CD4-positive, alpha-beta T cell treated with Interleukin-6 at 100 ng/mL for 8 hours (primary cell): Measurements from ENCODE around the gene KIRREL3.

Experiments
- DNase-seq: peaks from one replicate; pipeline ENCODE4 v3.0.0-alpha.2; 2020; ENCODE audit warnings: mixed read lengths, low spot score

The KIRREL3 gene

DNA sequence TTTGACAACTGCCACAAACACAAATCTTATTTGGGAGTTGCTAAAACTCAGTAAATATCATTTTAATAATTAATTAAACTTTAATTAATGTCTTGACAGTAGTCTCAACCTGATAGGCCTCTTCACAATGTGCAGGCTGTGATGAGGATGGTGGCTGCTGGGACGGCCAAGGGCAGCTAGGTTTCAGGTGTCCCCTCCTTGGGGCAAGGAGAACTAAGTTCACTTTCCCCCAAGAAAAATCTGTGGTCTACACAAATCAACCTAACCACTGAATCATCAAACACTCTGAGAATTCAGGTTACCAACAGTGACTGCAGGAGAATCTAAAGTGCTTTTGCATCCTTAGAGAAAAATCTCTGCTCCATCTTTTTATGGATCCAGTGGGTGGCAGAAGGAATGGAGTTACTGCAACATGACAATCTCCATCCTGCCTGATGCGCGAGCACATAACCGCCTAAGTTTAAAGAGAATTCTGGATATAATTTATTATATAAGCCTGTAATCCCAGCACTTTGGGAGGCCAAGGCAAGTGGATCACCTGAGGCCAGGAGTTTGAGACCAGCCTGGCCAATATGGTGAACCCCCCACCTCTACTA is 289.7 kb downstream of the KIRREL3 start:
- no peak for DNase-seq

DNA sequence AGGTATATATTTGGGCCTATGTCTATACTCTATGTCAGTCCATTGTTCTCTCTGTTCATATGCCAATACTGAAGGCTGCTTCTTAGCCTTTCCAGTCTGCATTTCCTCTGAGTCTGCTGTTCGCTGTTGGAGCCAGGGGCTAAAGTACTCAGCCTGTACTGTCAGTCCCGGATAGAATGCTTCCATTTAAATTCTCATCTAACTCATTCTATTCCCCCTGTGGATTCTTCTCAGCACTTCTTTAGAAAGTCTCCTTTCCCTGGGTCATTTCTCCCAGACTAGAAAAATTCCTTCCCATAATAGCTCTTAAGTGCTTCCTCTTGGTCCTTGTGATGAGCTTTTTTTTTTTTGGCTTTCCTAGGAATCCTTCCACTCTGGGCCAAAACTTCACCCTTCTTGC is 293.1 kb downstream of the KIRREL3 start:
- no peak for DNase-seq

DNA sequence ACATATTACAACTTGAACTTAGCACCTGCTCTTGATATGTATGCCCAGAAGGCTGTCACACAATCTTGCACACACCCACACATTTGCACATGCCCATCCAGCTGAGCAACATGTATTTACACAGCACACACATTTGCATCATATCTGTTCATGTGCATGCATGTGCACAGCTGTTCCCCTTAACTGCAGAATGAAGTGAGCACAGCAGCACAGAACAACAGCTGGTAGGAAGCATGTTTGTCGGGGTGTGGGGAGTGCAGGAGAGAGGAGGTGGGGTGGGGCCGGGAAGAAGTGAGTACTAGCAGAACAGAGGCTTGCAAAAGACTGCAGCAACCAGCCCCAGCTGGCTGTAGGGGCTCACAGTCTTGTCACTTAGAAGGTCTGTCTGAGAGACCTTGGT is 296.5 kb downstream of the KIRREL3 start:
- no peak for DNase-seq

DNA sequence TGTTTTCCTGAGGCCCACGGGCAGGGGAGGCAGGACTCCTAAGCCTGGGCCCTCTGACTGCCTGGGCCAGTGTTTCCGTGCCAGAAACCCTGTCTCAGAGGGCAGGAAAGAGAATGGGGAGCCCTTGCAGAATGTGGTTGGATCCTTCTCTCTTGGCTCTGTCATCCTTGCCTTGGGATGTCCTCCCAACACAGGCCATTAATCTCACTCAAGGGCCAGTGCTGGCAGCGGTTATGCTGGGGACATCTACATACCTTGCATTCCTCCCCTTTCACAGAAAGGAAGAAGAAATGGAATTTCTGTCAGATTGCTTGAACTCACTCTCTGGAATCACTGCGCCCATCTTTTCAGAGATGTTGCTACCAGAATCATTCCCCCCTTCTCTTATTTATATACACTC is 296.9 kb downstream of the KIRREL3 start:
- no peak for DNase-seq

DNA sequence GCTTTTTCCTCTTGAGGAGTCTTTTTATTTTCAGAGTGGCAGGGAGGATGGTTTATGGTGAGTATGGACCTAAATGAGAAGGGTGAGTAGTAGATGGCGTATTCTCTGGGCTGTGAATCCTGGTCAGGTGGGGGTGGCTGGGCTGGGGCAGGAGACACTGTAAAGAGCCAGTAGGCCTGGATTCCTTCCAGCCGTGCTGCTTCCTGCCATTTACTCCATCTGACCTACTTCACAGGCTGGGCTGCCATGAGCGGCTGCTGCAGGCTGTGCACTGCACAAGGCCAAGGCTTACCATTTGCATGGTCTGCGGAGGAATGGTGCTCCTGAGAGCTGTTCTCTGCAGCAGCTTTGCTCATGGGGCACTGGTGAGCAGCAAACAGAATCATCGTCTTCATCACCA is 297.6 kb downstream of the KIRREL3 start:
- DNase-seq, result no peak

DNA sequence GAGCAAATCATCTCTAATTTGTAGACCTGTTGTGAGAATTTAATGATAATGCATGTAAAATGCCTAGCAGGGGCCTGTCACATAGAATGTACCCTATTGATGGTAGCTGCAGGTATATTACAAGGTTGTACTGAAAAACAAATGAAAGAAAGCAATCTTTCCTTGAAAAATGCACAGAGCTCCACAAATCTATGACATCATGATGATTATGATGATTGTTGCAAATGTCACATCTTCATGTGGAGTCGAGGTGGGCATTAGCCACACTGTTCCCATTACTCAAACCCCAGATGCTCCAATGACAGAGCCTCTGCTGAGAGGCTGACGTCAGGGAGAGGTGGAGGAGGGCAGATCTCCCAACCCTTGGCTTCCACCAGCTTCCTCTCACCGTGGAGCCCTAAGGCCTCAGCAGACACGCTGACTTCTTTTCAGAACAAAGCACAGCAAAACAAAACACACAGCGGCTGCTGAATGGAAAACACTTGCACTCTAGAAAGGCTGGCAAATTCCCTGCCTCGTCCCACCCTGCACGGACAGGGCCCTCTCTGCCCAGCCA is 298.3 kb downstream of the KIRREL3 start:
- no peak for DNase-seq

DNA sequence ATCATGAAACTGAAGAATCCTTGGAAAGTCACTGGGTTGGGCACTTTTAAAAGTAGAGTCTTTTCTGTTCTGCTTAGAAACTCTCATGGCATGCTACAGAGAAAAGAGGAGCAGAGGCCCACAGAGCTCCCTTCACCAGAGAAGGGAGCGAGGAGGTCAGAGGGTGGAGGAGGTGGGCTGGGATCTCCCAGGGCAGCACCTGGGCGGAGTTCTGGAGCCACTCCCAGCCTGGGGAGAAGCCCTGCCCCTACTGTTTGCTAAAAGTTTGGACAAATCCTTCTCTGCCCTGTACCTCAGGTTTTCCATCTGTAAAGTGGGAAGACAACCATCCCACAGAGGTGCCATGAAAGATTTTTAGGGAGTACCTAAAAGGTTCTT is 299.1 kb downstream of the KIRREL3 start:
- DNase-seq, result no peak

DNA sequence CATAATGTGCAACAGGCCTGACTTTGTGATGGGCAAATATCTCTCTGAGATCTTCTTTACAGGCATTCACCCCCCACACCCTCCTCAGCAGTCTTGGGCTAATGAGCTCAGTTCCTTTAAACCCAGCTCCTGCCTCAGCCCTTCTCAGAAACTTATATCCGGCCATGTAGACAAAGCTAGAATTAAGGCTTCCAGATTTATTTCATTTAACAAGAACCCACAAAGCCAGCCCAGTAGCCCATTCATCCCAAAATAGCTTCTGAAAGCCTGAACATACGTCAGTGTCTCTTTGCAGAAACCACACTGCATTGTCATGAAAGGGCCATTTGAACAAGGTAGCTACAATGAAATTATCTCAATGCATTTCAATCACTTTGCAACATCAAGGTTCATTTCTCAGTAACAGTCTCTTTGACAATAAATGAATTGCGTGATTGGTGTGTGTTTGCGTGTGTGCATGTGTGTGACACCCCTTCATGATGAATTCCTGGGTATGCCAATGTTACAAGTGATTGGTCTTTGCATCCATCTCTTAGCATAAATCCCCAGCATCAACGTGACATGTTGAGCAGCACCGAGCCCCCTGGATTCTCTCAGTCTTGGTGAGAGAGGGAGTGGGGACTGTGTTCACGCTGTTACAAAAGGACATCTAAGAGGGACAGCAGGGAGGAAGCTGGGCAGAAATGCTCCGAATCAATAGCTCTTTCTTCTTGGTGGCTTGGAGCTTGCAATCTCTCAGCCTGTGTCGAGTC is 299.6 kb downstream of the KIRREL3 start:
- no peak for DNase-seq

DNA sequence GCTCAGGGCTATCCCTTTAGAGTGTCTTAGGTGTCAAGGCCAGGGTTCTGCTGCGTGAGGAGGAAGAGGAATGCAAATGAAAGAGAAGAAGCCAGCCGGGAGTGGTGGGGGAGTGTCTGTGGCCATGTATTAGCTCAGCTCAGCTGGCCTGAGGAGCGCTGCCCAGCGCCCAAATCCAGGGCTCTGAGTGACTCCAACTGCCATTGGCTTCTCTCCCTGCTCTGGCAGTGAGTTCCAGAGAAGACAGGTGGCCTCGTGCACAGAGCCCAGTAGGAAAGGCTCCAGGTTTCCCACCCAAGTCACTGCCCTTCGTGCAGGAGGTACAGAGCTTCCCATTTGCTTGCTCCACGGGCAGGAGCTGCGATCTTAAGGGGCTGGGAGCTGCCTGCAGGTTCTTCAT is 302.0 kb downstream of the KIRREL3 start:
- DNase-seq, result no peak

DNA sequence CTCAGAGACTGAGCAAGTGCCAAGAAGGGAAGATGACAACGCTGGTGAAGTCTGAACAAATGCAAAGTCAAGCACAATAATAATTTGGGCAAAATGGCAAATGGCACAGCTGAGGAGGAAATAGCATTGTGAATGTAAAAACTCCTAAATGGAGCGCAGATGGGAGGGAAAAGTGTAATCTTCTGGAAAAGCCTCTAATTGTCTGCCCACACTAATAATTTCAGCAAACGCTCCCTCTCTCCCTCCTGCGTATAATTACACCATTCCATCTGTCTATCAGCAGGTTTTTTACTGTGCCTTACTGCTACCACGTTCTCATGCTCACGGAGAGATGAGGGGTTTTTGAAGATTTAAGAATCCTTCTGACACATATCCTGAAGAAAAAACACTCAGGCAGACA is 302.6 kb downstream of the KIRREL3 start:
- no peak for DNase-seq

DNA sequence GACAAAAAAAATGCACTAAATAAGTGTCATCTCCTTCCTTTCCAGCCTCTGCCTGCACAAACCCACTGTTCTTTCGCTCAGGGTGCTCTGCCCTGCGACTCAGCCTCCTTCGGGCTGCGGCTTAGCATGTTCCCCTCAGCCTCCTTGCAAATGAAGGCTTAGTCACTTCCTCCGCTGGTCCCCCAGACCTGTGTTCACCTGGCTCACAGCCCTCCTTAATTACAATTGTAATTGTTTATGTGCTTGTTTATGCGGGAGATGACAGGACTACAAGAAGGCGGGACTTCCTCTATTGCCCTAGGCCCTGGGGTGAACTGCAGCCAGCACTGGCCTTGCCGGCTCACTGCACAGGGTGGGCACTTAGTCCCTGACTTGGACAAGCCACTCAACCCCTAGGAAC is 303.6 kb downstream of the KIRREL3 start:
- DNase-seq, result no peak

DNA sequence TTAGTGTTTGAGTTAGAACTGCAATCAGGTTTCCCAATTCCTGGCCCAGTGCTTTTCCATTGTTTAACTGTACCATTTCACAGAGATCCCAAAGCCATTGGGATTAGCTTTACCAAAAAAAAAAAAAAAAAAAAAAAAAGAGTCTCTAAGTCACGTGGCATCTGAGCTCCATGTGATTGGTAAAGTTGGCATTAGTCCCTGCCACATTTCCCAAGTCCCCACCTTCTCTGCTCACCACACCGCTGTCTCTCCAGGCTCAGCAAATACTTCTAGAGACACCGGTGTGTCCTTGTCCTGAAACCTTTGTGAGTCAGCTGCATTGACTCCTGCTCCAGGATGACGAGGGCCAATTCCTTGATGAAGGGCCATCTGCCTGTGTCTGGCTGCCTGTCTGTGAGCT is 305.3 kb downstream of the KIRREL3 start:
- no peak for DNase-seq

DNA sequence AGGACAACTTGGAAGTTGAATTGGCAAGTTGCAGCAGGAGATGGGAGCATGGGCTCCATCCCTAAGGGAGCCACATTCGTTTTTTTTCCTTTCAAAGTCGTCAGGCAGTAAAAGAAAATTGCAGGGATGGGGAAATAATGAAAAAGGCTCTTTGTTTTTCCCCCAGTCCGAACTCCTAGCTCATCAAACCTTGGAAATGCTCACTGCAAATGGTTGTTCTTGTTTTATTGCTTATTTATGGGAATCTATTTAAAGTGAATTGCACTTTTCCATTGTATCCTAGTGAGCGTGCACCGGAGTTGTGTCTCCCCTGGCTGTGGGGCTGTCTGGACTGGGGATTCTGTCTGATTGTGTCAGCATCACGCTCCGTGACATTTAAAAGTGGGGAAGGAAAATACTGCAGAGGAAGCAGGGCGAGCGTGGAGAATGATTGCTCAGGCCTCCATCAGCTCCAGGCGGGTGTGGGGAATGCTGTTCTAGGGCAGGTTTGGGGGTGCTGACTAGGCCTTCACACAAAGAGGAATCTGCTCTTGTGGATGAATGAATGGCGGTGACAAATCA is 306.4 kb downstream of the KIRREL3 start:
- DNase-seq, result no peak

DNA sequence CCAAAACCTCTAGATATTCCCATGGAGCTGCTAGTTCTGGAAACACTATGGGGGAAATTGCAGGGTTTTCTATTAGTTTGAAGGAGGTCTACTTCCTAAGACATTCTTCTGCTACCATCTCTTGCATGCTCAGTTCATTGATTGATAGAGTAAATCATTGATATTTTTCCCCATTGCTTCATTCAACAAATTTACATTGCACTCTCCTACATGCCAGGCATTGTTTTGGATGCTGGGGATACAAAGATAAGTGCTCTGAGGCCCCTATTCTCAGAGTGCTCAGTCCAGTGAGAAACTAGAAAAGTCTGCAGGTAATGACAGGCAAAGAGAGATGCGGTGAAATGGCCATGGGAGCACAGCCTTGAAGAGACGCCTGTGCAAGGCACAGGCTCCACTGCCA is 313.1 kb downstream of the KIRREL3 start:
- no peak for DNase-seq

DNA sequence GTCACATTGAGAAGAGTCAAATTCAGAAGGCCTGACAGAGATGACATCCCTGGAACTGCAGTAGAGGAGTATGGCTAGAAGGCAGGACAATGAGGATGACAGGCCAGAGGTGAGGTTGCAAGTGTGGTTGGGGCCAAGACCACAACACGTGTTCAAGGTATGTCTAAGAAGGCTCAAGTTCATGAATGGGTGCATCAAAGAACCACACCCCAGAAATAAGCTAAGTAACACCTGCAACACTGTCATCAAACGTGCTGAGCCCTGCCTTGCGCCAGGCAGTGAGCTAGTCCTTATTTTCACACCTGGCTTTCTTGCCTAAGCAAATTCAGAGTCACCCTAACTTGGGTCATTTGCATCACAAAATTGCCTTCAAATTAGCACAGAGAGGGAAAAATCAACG is 313.6 kb downstream of the KIRREL3 start:
- no peak for DNase-seq

DNA sequence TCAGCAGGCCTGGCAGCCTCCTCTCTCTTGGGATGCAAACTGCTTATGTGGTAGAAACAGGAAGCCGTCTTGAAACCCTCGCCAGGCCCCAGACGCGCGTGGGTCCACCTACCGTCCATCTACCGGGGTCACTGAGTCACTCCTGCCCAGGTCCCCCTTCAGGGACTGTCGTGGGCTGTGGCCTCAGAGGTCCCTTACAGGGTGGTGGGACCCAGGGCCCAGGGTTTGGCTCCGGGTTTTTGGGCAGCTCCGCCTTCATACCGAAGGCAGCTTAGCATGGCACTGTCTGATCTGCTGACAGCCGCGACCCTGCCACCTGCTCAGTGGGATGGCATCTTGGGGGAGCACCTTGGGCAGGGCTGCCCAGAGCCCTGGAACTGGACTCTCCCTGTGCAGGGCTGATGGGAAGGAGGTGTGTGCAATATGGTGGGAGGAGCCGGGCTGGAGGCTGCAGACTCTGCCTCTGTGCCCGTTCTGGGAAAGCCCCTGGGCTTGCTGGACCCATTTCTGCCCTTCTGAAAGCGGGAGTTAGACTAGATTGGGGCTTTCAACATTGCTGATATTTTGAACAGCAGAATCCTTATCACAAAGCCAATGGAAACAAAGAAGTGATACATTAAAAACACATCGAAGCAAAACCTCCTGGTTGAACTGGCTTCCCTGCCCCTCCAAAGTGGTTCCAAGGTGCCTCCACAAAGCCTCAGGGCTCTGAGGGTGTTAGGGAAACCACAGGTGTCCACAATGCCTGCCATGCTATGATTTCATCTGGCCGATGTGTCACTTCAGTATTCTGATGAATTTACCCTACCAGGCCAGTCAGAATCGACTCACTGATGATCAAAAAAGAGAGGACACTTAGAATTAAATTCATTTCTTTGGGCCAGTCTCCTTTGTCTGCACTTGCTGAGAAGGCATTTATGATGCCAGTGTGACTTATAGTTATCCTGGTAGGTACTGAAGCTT is 316.5 kb downstream of the KIRREL3 start:
- no peak for DNase-seq

DNA sequence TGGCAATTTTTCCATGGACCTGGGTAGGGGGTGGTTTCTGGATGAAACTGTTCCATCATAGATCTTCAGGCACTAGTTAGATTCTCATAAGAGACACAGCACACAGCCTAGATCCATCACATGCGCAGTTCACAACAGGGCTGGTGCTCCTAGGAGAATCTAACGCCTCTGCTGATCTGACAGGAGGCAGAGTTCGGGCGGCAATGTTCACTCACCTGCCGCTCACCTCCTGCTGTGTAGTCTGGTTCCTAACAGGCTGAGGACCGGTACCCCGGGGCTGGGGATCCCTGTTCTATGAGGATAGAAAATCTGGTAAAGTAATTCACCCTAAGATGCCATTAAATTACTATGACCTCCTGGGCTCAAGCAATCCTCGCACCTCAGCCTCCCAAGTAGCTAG is 318.0 kb downstream of the KIRREL3 start:
- DNase-seq, result no peak

DNA sequence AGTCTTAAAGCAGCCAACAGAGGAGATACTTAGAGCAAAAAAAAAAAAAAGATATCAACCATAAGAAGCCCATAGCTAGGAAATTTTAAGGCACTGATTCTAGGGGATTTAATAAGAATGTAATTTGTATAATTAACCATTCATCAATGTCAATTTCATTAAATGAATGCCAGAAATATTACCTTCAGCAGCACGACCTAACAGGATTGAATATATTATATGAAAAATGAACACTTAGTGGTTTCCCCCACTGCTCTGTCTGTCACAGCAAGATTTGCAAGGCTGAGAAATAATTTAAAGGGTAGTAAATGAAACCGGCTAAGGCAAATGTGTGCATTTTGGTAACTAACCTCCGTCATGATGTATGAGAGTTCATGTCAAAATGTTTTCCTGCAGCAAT is 319.9 kb downstream of the KIRREL3 start:
- no peak for DNase-seq

DNA sequence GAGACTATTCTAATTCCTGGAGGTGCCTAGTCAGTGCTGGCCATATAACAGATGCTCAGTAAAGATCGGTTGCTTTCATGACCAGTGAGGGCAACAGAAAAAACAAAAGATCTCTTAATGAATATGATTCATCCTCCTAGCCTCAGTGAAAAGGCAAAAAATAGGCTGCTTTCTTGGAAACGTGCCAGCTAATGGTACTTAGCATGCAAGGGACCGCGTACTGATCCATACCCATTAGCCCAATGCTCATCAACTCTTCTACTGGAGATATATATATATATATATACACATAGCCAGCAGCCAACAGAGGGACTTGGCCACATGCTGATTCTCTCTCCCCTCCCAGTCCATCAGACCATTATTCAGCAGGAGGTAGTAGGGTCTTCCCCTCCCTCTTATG is 320.4 kb downstream of the KIRREL3 start:
- DNase-seq, result no peak

DNA sequence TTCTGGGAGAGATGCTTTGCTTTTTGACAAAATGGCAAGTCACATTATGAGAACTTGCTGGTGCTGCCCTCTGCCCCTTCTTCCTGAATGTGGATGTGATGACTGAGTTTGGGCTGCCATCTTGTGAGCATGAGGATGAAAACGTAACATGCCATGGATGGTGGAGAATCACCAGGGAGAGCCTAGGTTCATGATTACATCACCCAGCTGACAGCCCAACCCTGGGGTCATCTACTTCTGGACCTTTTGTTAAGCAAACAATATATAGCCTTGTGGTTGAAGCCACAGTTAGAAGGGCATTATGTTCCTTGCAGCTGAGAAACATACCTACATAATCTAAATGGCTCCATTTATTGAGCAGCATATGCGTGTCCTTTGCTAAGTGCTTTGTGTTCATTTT is 321.5 kb downstream of the KIRREL3 start:
- DNase-seq, result no peak

DNA sequence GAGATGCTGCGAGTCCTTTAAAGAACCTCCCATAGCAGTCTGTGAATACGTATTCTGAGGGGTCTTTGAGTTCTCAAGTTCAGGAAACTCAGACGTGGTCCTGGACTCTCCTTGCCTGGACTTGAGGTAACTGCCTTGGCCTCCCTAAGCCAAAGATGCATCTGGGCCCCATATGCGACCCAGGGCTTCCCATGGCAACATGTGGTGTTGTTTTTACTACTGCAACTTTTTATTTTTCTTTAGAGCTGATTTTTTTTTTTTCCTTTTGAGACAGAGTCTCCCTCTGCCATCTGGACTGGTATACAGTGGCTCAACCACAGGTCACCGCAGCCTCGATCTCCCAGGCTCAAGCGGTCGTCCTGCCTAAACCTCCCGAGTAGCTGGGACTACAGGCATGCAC is 324.0 kb downstream of the KIRREL3 start:
- DNase-seq, result no peak

DNA sequence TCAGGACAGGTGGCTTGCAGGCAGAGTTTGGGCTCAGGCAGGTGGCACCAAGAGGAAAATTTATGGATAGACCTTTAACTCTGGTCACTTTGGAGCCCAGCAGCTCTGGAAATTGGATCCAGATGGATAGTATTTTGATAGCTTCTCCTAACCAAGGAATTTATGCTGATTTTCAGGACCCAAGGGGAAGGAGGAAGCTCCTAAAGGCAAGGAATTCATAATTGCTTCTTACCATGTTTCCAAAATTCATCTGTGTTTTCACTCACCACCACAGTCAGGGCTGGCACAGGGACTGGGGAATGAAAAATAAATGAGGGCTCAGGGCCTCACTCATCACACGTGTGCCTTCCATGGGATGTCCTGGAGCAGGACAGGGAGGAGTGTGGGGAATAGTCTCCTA is 327.3 kb downstream of the KIRREL3 start:
- DNase-seq, result no peak
